Peyer's patch (tissue), 4 donors: Measurements from ENCODE around the gene UGT8. TPM values are rescaled to one million over a fixed set of nuclear protein-coding genes. Genes with fewer than 3 reads are reported as not detected.
"Not testable (repeated sequence)": the region's sequence is repeated elsewhere in the genome, so short reads cannot be mapped to it uniquely, and the experiment has no call there.

Experiments used
- DNase-seq, 3 donors: peaks; one replicate each; pipeline ENCODE4 v3.0.0-alpha.2; 2017 to 2019
- H3K27ac ChIP-seq, 4 donors: fragments of 200-600 bp; sonication (generic); one replicate each; pipeline ENCODE4 v1.5.1; 2016 to 2019
- H3K27me3 ChIP-seq, 2 donors: fragments of 200-600 bp; sonication (generic); one replicate each; pipeline ENCODE4 v1.5.1; 2019
- H3K36me3 ChIP-seq, 3 donors: fragments of 200-600 bp; sonication (generic); one replicate each; pipeline ENCODE4 v1.5.1; 2016 to 2019
- H3K4me1 ChIP-seq, 4 donors: fragments of 200-600 bp; sonication (generic); one replicate each; pipeline ENCODE4 v1.5.1; 2016 to 2019
- H3K4me3 ChIP-seq, 4 donors: fragments of 200-600 bp; sonication (generic); 1 replicate in 3 of 4; 2 replicates in 1 of 4; pipeline ENCODE4 v1.5.1; 2016 to 2019; ENCODE audit warnings: mild to moderate bottlenecking in 1 of 4
- H3K9me3 ChIP-seq, 4 donors: fragments of 200-600 bp; sonication (generic); one replicate each; pipeline ENCODE4 v1.5.1; 2016 to 2019; ENCODE audit warnings: mild to moderate bottlenecking in 1 of 4
- CTCF ChIP-seq, 6 experiments: fragments of 450-650 bp in 4 of 6; fragments of 200-600 bp in 2 of 6; sonication (generic) in 1 of 6; IDR thresholded peaks; one replicate each; pipeline ENCODE4 v1.5.1; 2017 to 2019; ENCODE audit warnings: antibody characterized with exemption in 6 of 6, mild to moderate bottlenecking in 3 of 6, moderate library complexity in 1 of 6
- POLR2A ChIP-seq, 2 donors: fragments of 450-650 bp; IDR thresholded peaks; one replicate each; pipeline ENCODE4 v1.5.1; 2017; ENCODE audit warnings: antibody characterized with exemption in 2 of 2, mild to moderate bottlenecking in 2 of 2, moderate library complexity in 2 of 2
- total RNA-seq, 4 donors: library from RNA; depleted of rRNA; stranded (reverse); fragments of >200 nt; gene quantifications; one replicate each; pipeline ENCODE4 v1.1.0, GENCODE V29; 2016

Gene UGT8
- total RNA-seq, 4 donors from 2014 or later = 25.6 to 78.0 (median 60.0) TPM

- H3K36me3 ChIP-seq = no peaks in the 10 kb centered on the region
- peaks cover 0 to 10% (median 0%) of the 10 kb centered on the region in 4 donors for H3K4me1 ChIP-seq
- no peaks in the 10 kb centered on the region for H3K27me3 ChIP-seq
- H3K4me3 ChIP-seq = no peak overlapping the region
- no peak for DNase-seq
- H3K27ac ChIP-seq = peak overlapping the region in 2 of 4 donors; percentile 36 to 50
- peaks cover 0 to 5% (median 0%) of the 10 kb centered on the region in 4 donors for H3K9me3 ChIP-seq
- TF ChIP-seq POLR2A (IDR thresholded peaks at IDR 0.05) (no peak), CTCF (IDR thresholded peaks at IDR 0.05) (no peak)
These were observed 36.3 kb upstream of the UGT8 start for GRCh38 chr4:114562176-114562904.

- peak in 2 of 3 donors; percentile 62 to 68 for DNase-seq
- H3K4me1 ChIP-seq = peaks cover 0 to 10% (median 0%) of the 10 kb centered on the region in 4 donors
- H3K4me3 ChIP-seq = peak overlapping the region in 2 of 4 donors; percentile 27 to 40
- TF ChIP-seq POLR2A (IDR thresholded peaks at IDR 0.05) = no peak
- no peak for TF ChIP-seq CTCF (IDR thresholded peaks at IDR 0.05)
- no peaks in the 10 kb centered on the region for H3K27me3 ChIP-seq
- no peaks in the 10 kb centered on the region for H3K9me3 ChIP-seq
- peak overlapping the region in 2 of 4 donors; percentile 70 to 71 for H3K27ac ChIP-seq
- H3K36me3 ChIP-seq = no peaks in the 10 kb centered on the region
These were observed 34.9 kb upstream of the UGT8 start for GRCh38 chr4:114563536-114564315.

- Histone ChIP-seq H3K27me3 (no peaks in the 10 kb centered on the region), H3K36me3 (no peaks in the 10 kb centered on the region), H3K9me3 (no peaks in the 10 kb centered on the region), H3K27ac (no peak overlapping the region), H3K4me1 (no peaks in the 10 kb centered on the region), H3K4me3 (no peak overlapping the region)
- DNase-seq = no peak
- TF ChIP-seq CTCF (IDR thresholded peaks at IDR 0.05) (no peak), POLR2A (IDR thresholded peaks at IDR 0.05) (no peak)
These were observed 21.2 kb upstream of the UGT8 start for GRCh38 chr4:114577386-114577785.

- Histone ChIP-seq H3K4me3 (no peak overlapping the region), H3K27me3 (no peaks in the 10 kb centered on the region), H3K4me1 (no peaks in the 10 kb centered on the region), H3K27ac (no peak overlapping the region), H3K9me3 (no peaks in the 10 kb centered on the region), H3K36me3 (no peaks in the 10 kb centered on the region)
- no peak for DNase-seq
- TF ChIP-seq POLR2A (IDR thresholded peaks at IDR 0.05) (no peak), CTCF (IDR thresholded peaks at IDR 0.05) (peak in 2 of 6 experiments; percentile 26 to 31)
These were observed 16.0 kb upstream of the UGT8 start for GRCh38 chr4:114582621-114583020.

- Histone ChIP-seq H3K4me3 (no peak overlapping the region), H3K36me3 (no peaks in the 10 kb centered on the region), H3K27me3 (no peaks in the 10 kb centered on the region), H3K27ac (no peak overlapping the region), H3K9me3 (no peaks in the 10 kb centered on the region), H3K4me1 (no peaks in the 10 kb centered on the region)
- no peak for DNase-seq
- TF ChIP-seq CTCF (IDR thresholded peaks at IDR 0.05) (no peak), POLR2A (IDR thresholded peaks at IDR 0.05) (no peak)
These were observed 10.3 kb upstream of the UGT8 start for GRCh38 chr4:114588305-114588704.

- not testable (repeated sequence) for DNase-seq, H3K4me1 ChIP-seq, H3K9me3 ChIP-seq, H3K36me3 ChIP-seq, H3K27me3 ChIP-seq, H3K27ac ChIP-seq, H3K4me3 ChIP-seq
These were observed 8.2 kb upstream of the UGT8 start for GRCh38 chr4:114590360-114590759.
